ENCODE measurements around the gene NRN1.

The NRN1 gene

GRCh38 chr6:6002005-6002847, 4.5 kb downstream of the NRN1 start:
- no peak for DNase-seq

DNA sequence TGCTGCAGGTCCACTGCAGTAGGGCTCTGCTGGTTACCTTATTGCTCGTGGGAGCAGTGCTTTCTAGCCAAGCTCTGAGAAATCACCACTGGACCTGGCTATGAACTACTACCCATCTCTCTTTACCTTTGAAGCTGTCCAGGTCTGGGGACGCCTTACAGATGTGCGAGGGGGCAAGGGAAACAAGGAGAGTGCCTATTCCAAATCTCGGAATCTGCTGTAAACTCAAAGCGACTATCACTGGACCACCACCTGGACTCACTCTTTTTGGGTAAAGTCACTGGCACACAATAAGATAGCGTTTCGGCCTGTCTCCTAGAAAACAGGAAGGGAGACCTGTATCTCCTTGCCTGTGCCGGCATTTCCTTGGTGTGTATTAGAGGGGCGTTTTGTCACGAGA, 5.3 kb downstream of the NRN1 start:
- DNase-seq, result no peak

GRCh38 chr6:5999688-6000608, 6.8 kb downstream of the NRN1 start:
- DNase-seq, result no peak

- peak; percentile 71 for DNase-seq
Measured at GRCh38 chr6:5998711-5999687, 7.7 kb downstream of the NRN1 start.

DNA sequence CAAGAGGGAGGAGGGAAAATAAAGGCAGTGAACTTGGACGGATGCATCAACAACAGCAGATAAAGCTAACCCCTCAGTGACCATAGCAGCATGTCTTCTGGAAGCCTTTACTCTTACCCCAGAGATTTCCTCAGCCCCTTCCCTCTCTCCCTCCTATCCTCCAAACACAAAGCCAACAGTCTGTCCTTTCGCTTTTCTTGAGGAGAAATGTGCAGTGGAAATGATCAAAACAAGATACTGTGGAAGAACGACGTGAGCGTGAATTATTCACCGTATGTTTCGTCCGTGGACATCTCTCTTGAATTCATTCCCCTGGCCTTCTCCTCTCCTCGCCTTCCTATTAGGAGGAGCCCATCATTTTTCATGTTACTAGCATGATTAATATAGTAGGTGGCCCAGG, 8.5 kb downstream of the NRN1 start:
- DNase-seq, result peak; percentile 28

DNA sequence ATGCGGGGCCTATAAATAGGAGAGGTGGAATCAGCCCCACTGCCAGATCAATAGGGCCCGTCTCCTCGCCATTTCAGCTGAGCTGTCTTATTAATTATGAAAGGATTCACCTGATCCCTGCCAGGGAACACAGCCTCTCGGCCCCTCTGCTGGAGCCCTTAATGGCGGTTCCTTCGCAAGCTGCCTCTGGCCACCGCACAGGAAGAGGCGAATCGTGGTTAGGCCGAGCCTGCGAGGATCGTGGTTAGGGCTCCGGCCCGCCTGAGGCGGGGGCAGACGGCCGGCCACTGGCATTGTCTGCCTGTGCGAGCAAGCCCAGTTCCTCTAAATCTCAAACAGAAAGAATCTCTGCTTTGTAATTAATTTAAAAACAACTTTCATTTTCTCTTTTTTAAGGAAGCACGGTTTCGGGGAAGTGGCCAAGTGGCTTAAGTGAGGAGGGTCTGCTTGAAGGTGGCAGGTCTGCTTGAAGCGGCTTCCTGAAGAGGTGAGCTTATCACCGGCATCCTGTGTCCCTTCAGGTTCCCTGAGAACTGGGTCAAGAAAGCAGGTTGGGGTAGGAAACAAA, 9.2 kb downstream of the NRN1 start:
- DNase-seq, result no peak

DNA sequence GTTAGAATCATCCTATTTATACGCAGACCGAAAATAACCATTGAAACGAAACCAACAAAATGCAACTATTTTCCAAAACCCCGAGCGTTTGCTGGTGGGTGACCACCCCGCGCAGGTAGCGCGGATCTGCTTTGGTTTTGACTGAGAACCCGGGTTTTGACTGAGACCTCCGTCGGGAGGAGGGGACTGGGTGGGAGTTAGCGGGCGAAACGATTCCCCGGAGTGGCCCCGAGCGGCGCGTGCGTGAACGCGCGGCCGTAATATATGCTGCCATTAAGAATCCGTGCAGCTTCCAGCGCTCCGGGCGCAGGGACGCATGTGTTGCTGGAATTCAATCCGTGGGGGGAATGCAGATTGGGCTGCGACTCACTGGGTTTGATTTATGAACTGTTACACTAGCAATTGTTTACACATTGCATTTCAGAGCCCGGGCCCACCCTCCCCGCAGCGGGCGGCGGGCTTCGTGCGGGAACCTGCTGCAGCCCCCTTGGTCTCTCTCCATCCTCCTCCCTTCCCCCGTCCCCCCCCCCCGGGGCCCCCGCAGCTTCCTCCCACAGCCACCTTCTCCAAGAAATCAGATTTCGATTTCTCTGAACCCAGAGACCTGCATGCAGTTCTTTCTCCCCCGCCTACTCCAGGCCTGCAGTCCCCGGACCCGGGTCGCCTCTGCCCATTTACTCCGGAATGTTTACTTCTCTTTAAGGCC, 9.9 kb downstream of the NRN1 start:
- DNase-seq, result peak; percentile 90

- peak; percentile 90 for DNase-seq
Measured at GRCh38 chr6:5995949-5996713, 10.6 kb downstream of the NRN1 start.

DNA sequence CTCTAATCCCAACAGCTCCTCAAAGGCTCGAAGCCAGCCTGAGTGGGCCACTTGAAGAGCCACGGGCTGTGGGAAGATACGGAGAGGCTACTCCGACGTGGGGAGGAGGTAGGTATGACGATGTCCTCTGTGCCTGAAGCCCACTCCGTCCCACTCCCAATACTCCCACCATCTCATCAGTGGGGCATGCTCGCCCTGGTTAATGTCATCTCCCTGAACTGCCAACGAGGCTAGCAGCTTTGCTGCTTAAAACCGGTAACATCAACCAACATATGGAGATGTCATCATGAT, 11.1 kb downstream of the NRN1 start:
- no peak for DNase-seq

GRCh38 chr6:5994999-5995657, 11.6 kb downstream of the NRN1 start:
- no peak for DNase-seq

DNA sequence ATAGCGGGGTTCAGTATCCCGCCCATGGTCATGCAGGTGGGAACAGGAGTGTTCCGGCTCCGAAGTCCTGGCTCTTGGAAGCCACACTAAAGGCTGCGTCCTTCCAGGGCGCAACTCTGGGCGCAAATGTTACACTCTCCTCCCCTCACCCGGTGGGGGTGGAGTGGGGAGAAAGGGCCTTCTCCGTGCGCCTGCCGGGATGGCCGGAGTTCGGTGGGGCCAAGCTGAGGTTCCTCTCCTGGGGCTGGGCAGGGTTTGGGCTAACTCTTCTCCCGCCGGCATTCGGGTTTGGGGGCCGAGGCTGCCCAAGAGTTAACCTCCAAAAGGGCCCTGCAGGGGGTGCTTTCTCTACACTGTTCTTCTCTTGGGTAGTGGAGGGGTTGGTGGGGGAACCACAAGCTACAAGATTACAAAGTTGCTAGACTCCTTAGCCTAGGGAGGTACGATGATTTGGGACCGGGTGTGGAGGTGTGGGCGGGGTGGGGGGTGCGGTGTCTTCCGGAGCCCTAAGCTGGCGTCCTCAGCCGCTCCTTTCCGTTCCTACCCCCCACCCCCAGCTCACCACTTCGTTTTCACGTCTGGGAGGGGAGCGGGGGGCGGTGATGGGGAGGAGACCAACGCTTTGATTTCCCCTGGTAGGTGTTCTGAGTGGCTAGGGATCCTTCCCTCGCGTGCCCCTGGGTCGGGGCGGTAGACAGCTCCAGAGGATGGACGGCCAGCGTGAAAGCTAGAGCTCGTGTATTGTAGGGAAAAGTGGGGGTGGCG, 12.3 kb downstream of the NRN1 start:
- DNase-seq, result no peak

GRCh38 chr6:5992551-5993225, 14.0 kb downstream of the NRN1 start:
- no peak for DNase-seq

DNA sequence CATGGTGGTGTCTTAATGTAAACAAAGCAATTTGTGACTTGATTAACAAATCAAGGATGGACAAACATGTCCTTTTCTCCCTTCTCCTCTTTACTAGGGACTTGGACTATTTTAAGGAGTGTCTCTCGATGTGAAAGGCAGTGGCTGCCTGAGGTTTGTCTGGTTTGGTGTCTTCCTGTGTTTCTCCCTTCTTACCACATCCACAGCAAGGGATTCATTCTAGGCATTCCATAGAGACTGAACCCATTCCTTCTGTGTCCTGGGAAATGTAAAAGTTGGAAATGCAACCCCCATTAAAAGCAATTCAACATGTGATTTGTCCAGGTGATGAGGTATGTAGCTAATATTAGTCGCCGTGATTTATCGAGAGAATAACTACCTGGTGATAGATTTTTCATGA, 15.9 kb downstream of the NRN1 start:
- DNase-seq, result peak; percentile 76

- peak; percentile 94 for DNase-seq
Measured at GRCh38 chr6:5989141-5989723, 17.5 kb downstream of the NRN1 start.

DNA sequence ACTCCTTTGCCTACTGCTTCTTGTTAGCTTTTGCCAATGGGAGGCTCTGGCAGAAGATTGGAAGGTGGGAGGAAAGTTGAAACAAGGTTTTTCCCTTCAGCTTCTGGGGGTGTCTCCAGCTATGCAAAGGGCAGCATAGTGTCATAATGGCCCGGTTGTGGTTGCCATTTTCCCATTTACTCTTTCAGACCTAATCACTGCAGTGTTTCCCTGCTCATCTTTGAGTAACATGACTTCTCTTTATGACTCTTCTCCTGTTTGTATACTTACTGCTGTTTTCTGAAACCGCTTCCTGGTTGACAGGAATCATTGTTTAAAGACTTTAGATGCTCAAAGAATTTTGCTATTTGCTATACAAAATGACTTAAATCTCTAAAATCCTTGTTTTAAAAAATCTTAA, 19.9 kb downstream of the NRN1 start:
- no peak for DNase-seq

DNA sequence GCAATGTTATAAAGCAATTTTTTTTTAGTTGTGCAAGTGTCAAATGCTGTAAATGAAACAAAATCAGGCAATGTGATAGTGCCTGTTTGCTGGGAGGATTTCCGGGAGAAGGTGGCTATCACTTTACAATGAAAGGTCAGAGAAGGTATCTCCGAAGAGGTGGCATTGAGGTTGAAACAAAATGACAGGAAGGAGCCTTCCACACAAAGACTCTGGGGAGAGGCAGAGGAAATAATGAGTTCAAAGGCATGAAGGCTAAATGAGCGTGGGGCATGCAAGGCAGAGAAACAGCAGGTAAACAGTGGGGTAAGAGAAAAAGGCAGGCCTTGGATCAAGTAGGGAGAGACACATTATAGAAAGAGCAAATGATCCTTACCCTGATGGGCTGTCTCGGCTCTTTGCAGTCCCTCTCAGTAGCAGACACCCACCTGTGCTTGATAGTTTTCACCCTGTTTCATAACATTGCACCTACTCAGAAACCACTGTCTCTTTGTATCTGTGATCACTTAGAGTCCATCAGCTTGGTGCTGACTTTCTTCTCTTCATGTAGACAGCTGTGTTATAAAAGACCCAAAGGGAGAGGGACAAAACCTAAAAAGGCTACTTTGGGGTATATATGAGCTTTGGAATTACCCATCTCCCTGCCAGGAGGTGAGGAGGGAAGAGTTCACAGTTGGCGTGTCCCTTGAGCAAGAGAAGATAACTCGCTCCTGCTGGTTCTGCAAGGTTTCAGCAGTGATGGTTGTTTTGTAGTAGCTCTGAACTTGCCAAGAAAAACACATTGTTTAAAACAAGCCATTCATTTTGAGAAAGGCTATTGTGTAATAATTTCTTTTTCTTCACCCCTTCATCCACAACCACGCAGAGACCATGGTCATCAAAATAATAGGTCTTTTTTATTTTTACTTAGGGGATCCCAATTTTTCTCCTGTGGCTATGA, 22.3 kb downstream of the NRN1 start:
- no peak for DNase-seq

Measured in fibroblast of skin of right quadriceps (primary cell).